Measurements from ENCODE around the gene PLXDC2. TPM values are rescaled to one million over a fixed set of nuclear protein-coding genes. Genes with fewer than 3 reads are reported as not detected.
A peak's percentile ranks its signal among the peaks of the same experiment; 100 is the strongest.

PLXDC2 gene
- polyA plus RNA-seq, 1 of the 3 experiments (the other 2 are of a cell fraction): 2.5 TPM

GRCh38 chr10:20094226-20094976 is 278.2 kb downstream of the PLXDC2 start (continued):
- TF ChIP-seq, protein P1, sequence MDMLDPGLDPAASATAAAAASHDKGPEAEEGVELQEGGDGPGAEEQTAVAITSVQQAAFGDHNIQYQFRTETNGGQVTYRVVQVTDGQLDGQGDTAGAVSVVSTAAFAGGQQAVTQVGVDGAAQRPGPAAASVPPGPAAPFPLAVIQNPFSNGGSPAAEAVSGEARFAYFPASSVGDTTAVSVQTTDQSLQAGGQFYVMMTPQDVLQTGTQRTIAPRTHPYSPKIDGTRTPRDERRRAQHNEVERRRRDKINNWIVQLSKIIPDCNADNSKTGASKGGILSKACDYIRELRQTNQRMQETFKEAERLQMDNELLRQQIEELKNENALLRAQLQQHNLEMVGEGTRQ (IDR thresholded peaks at IDR 0.05; ENCODE audit: borderline replicate concordance, low read depth, low read length): no peak
- TF ChIP-seq TCF12 (IDR thresholded peaks at IDR 0.05): no peak

GRCh38 chr10:20100171-20100570 is 283.9 kb downstream of the PLXDC2 start:
- Histone ChIP-seq H2AFZ (ENCODE audit: low read depth) (no peak overlapping the region), H4K20me1 (ENCODE audit: insufficient read depth) (no peaks in the 10 kb centered on the region), H3K36me3 (replicated peaks in 1 of 2; ENCODE audit: control insufficient read depth in 1 of 2, insufficient read depth in 2 of 2, low read length in 1 of 2) (no peaks in the 10 kb centered on the region), H3K9me2 (no peaks in the 10 kb centered on the region), H3K9me3 (no peaks in the 10 kb centered on the region), H3K27me3 (ENCODE audit: insufficient read depth) (no peaks in the 10 kb centered on the region), H3K79me2 (ENCODE audit: insufficient read depth) (no peaks in the 10 kb centered on the region), H3K4me3 (ENCODE audit: low read depth in 2 of 2, low read length in 1 of 2) (no peak overlapping the region), H3F3A (replicated peaks; ENCODE audit: insufficient read depth) (no peaks in the 10 kb centered on the region), H3K27ac (ENCODE audit: low read depth in 2 of 2, low read length in 1 of 2) (no peak overlapping the region), H3K9ac (no peak overlapping the region), H3K4me2 (no peak overlapping the region), H3K4me1 (ENCODE audit: control insufficient read depth in 1 of 2, insufficient read depth in 2 of 2, low read depth in 1 of 2, low read length in 1 of 2) (peaks cover 0 to 4% of the 10 kb centered on the region in 2 experiments; a peak in 2 of 4 replicates)
- TF ChIP-seq FOXM1 (IDR thresholded peaks at IDR 0.05; ENCODE audit: low read depth): no peak
- no peak for TF ChIP-seq CTCF (IDR thresholded peaks at IDR 0.05)
- TF ChIP-seq RAD21 (IDR thresholded peaks at IDR 0.05; ENCODE audit: low read length): no peak
- TF ChIP-seq NRF1 (IDR thresholded peaks at IDR 0.05; ENCODE audit: low read depth, low read length): no peak
- no peak for TF ChIP-seq FOXJ3 (CRISPR knock-in tag; IDR thresholded peaks at IDR 0.05)
- TF ChIP-seq, protein P2, sequence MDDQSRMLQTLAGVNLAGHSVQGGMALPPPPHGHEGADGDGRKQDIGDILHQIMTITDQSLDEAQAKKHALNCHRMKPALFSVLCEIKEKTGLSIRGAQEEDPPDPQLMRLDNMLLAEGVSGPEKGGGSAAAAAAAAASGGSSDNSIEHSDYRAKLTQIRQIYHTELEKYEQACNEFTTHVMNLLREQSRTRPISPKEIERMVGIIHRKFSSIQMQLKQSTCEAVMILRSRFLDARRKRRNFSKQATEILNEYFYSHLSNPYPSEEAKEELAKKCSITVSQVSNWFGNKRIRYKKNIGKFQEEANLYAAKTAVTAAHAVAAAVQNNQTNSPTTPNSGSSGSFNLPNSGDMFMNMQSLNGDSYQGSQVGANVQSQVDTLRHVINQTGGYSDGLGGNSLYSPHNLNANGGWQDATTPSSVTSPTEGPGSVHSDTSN (IDR thresholded peaks at IDR 0.05): no peak
- no peak for TF ChIP-seq CHD2 (IDR thresholded peaks at IDR 0.05; ENCODE audit: low read length, partially characterized antibody)
- TF ChIP-seq RXRA (IDR thresholded peaks at IDR 0.05; ENCODE audit: borderline replicate concordance, low read depth): no peak
- no peak for TF ChIP-seq MEF2A (IDR thresholded peaks at IDR 0.05; ENCODE audit: borderline replicate concordance, low read depth)
- no peak for TF ChIP-seq TAF1 (IDR thresholded peaks at IDR 0.05; ENCODE audit: borderline replicate concordance, low read depth, low read length)
- TF ChIP-seq MAX (IDR thresholded peaks at IDR 0.05; ENCODE audit: low read depth): no peak
- TF ChIP-seq, protein P3, sequence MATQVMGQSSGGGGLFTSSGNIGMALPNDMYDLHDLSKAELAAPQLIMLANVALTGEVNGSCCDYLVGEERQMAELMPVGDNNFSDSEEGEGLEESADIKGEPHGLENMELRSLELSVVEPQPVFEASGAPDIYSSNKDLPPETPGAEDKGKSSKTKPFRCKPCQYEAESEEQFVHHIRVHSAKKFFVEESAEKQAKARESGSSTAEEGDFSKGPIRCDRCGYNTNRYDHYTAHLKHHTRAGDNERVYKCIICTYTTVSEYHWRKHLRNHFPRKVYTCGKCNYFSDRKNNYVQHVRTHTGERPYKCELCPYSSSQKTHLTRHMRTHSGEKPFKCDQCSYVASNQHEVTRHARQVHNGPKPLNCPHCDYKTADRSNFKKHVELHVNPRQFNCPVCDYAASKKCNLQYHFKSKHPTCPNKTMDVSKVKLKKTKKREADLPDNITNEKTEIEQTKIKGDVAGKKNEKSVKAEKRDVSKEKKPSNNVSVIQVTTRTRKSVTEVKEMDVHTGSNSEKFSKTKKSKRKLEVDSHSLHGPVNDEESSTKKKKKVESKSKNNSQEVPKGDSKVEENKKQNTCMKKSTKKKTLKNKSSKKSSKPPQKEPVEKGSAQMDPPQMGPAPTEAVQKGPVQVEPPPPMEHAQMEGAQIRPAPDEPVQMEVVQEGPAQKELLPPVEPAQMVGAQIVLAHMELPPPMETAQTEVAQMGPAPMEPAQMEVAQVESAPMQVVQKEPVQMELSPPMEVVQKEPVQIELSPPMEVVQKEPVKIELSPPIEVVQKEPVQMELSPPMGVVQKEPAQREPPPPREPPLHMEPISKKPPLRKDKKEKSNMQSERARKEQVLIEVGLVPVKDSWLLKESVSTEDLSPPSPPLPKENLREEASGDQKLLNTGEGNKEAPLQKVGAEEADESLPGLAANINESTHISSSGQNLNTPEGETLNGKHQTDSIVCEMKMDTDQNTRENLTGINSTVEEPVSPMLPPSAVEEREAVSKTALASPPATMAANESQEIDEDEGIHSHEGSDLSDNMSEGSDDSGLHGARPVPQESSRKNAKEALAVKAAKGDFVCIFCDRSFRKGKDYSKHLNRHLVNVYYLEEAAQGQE (IDR thresholded peaks at IDR 0.05; ENCODE audit: low read depth, low read length): no peak
- no peak for TF ChIP-seq TEAD4 (IDR thresholded peaks at IDR 0.05; ENCODE audit: borderline replicate concordance, insufficient read depth)
- no peak for TF ChIP-seq GATA2 (CRISPR knock-in tag; IDR thresholded peaks at IDR 0.05)
- DNase-seq: peak; percentile 4
- 39% methylated on average over 2 of the region's 2 CpGs for WGBS (ENCODE audit: low lambda C conversion rate)
- ChIA-PET CTCF (no interaction called here), POLR2A (no interaction called here)

All from SK-N-SH (cell line).